NOMO-1 treated with DMSO at 0.1 percent for 48 hours (cell line): ENCODE results near the gene DRC3.
"Not testable (repeated sequence)": the region's sequence is repeated elsewhere in the genome, so short reads cannot be mapped to it uniquely, and the experiment has no call there.

Experiments used
- DNase-seq: peaks from one replicate; lab custom pipeline; 2025; ENCODE audit not compliant: unreplicated experiment; lab: John Stamatoyannopoulos, UW

The DRC3 gene

DNA sequence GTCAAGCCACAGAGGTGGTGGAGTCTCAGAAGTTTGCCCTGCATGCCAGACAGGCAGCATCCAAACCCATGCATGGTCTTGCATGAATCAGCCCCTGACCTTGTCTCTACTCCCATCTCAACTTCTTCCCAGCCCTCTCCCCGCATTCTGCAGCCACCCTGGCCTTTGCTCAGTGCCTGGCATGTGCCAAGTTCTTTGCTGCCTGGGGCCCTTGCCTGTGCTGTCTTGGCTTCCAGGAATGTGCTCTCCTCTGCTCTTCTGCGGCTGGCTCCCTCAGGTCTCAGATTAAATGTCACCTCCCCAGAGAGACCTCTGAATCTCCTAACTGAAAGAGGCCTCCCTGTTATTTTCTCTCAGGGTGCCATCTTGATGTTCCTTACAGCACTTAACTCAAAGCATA is 17.6 kb downstream of the DRC3 start:
- no peak for DNase-seq

DNA sequence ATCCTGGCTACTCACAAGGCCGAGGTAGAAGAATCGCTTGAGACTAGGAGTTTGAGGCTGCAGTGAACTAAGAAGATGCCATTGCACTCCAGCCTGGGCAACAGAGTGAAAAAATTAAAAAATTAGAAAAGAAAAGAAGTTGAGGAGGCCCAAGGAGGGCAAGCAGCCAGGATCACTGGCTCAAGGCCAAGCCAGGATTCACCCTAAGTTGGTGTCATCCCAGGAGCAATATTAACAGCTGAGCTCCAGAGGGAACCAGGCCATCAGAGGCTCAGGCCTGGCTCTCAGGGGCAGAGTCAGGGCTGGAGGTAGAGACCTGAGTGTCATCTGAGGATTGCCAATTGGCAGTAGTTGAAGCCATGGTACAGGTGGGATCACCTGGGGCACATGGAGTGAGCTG is 20.7 kb downstream of the DRC3 start:
- DNase-seq = no peak

DNA sequence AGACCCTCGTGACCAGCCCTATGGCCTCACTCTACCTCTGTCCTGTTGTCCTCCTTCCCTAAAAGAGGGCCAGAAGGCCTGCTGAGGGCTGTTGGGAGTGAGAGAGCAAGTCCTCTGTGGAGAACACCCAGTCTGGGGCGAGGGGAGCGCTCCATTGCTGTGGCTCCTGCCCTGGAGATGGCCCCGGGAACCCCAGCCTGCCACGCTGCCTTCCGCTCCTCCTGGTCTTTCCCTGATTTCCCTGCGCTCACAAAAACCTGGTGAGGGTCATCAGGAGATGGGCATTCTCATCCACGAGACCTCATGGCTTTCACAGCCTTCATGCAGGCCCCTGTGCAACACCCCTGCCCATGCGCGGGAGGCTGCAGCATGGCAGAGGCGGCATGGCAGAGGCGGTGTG is 21.2 kb downstream of the DRC3 start:
- DNase-seq = no peak

DNA sequence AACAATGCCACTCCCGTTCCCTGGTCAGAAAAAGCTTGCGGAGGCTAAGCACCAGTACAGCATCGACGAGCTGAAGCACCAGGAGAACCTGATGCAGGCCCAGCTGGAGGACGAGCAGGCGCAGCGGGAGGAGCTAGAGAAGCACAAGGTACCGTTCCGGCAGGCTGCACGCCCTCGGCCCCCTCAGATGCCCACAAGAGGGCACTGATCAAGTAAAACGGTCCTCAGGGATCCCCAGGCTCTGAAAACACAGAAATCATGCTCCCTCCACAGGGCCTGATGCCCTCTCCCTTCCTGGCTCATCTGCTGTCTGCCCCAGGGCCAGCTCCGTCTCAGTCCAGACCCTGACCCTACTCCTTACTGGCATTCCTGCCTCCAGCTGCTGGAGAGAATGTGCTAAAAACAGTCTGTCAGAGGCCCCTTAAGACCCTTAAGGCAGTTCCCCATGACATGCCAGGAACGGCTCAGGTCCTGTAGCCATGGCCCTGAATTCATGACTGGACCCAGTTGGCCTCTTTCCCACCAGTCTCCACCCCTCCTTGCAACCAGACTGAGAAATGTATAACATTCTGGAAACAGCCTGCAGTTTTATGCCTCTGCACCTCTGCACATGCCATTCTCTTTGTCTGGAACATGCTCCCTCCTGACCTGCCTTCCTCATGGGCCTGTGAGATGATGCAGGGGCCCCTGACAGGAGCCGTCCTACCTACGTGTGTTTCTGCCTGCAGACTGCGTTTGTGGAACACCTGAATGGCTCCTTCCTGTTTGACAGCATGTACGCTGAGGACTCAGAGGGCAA is 21.8 kb downstream of the DRC3 start:
- DNase-seq = no peak

DNA sequence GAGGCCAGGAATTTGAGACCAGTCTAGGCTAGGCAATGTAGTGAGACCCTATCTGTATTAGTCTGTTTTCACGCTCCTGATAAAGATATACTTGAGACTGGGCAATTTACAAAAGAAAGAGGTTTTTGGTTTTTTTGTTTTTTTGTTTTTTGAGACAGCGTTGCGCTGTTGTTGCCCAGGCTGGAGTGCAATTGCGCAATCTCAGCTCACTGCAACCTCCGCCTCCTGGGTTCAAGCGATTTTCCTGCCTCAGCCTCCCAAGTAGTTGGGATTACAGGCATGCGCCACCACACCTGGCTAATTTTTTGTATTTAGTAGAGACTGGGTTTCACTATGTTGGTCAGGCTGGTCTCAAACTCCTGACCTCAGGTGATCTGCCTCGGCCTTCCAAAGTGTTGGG is 23.2 kb downstream of the DRC3 start:
- not testable (repeated sequence) for DNase-seq

DNA sequence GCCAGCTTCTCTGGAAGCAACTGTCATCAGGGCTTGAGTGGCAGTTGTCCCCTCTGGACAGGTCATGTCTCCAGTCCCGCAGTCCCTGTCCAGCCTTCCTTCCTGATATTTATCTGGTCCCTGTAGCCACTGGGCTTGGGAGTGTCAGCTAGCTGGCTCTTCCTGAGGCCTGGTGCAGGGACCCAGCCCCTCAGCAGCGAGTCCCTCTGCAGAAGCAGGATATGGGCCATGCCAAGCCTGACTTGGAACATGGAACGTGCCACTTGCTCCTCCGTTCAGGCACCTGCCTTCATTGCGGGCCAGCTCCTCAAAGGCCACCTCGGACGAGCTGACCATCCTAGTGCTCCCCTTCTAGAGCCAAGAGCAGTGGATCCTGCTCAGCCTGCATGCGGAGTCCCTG is 26.3 kb downstream of the DRC3 start:
- no peak for DNase-seq

DNA sequence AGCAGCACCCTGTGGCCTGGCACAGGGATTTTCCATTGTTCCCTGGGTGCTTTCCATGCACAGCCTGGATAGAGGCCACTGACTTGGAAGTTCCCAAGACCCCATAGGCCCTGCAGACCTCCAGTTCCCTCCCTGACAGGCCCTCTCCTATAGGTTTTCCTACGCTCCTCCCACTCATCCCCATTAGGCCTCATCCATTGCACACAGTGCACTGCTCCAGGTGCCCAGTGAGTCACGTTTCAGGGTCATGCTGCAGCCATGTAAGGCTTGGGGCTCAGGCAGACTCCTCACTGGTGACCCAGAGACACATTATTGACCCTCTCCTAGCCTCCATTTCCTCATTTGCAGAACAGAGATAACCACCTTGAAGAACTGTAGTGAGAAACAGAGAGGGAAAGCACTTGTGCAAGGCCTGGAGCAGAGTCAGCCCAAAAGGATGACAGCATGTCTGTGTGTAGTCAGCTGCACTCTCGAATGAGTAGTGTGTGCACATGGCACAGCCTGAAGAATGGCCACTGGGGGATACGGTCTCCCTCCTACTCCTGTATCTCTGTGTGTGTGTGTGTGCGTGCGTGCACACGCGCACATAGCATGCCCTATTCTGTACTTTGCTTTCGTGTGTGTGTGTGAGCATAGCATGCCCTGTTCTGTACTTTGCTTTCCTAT is 26.8 kb downstream of the DRC3 start:
- no peak for DNase-seq

DNA sequence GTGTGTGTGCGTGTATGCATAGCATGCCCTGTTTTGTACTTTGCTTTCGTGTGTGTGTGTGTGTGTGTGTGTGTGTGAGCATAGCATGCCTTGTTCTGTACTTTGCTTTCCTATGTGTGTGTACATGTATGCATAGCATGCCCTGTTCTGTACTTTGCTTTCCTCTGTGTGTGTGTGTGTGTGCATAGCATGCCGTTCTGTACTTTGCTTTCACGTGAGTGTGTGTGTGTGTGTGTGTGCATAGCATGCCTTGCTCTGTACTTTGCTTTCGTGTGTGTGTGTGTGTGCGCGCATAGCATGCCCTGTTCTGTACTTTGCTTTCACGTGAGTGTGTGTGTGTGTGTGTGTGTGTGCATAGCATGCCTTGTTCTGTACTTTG is 27.4 kb downstream of the DRC3 start:
- DNase-seq = no peak

DNA sequence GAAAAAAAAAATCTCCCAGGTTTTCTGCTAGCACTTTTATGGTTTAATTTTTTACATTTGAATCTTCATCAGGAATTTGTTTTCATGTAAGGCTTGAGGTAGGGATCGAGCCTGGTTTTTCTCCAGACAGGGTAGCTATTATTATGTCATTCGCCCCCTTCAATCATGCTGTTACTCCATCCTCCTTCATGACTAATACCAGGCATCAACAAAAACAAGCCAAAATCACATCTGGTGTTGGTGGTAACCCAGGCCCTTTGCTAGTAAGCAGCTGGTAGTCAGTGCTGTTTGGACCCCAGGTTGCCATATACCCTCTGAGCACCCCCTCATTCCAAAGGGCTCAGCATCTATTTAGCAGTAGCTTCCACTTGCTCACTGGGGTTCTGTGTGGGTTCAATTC is 29.5 kb downstream of the DRC3 start:
- no peak for DNase-seq

DNA sequence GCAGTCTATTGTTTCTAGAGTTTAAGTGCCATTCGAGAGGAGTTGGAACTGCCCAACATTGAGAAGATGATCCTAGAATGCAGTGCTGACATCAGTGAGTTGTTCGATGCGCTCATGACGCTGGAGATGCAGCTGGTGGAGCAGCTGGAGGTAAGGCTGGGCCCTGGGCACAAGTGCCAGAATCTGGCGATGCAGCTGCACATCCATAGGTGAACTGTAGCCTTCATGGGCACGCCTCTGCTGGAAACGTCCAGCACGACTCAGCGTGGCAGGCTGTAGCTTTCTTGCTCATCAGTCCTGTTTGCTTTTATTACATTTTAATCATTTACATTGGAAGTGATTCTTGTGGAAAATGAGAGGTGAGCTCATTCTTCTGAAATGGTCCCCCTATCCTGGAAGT is 31.7 kb downstream of the DRC3 start:
- no peak for DNase-seq

DNA sequence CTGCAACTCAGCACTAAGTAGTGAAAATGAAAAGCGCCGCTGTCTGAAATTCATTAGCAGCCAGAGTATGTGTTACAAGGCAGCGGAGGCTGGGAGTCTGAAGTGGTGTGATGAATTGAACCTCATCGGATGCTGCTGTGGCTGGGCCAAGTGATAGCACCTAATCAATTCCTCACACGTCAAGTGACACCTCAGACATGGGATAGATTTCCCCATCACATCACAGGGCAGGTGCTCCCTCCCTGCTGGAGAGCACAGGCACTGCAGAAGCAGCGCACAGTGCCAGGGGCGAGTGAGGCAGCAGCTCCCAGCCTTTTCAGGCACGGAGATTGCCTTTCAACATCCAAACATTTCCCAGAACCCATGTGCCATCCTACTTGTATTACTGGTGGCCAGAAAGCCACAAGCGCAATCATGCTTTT is 32.2 kb downstream of the DRC3 start:
- no peak for DNase-seq

DNA sequence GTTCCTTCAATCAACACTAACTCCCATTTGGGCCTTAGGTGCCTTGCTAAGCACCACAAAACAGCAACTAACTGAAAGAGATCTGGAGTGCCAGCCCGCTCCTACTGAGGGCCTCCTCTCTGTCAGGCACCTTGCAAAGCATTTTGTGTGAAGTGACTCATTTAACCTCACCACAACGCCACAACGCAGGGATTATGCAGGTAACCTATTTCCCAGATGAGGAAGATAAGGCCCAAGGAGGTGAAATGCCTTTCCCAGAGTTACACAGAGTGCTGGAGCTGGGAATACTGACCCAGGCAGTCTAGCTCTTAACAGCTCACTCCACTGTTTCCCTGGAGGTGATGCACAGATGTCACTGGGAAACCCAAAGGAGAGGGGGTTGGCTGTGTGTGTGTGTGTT is 32.8 kb downstream of the DRC3 start:
- no peak for DNase-seq

DNA sequence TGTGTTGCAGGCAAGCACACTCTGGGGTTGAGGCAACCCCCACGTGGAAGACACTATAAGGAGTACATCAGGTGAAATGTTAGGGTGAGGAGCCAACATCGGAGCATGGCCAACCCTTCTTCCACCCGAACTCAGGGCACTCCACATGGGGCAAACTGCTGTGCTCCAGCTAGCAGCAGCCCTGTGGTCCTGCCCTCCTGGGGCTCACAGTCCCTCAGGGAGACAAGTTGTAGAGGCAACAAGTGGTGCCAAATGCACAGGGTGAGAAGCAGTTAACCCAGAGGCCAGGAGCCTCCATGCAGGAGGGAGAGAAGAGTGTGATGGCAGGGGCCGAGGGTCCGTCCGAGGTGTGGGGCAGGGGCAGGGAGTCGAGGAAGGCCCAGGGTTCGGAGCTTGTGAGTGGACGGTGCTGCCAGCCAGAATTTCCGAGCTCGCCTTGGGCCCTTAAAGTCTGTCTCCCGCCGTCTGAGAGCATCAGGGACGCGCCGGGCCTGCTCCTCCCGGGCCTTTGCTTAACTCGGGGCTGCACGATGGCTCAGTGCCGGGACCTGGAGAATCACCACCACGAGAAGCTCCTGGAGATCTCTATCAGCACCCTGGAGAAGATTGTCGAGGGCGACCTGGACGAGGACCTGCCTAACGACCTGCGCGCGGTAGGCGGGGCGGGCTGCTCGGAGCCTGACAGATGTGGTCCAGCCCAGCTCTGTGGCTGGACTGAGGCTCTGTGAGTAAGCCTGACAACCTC is 34.0 kb downstream of the DRC3 start:
- DNase-seq = no peak

DNA sequence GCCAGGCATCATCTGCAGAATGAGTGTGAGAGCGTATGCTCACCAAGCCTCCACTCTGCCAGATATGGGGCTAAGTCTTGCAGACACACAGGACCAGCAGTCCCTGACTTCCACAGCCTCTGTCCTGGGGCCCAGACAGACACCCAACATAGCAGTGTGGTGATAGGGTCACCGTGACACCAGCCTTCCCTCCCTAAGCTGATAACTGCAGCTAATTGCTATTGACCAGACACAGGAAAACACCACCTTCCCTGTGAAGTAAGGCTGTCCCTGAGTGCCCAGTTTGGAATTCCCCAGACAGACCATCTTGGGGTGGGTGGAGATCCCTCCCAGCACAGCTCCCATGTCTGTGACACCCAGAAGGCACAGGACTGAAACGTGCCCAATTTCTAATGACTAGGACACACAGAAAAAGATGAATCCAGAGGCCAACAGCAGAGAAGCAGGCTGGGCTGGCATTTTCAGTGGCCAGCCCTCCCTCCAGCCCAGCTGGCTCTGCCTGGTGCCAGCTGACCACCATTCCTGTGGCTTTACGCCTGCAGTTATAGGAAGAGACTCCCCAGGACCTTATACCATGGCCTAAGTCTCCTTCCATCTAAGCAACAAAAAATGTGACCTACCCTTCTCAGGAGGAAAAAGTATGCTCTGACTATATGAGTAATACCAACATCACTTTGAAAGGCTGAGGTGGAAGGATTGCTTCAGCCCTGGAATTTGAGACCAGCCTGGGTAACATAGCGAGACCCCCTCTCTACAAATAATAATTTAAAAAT is 36.0 kb downstream of the DRC3 start:
- DNase-seq = no peak

DNA sequence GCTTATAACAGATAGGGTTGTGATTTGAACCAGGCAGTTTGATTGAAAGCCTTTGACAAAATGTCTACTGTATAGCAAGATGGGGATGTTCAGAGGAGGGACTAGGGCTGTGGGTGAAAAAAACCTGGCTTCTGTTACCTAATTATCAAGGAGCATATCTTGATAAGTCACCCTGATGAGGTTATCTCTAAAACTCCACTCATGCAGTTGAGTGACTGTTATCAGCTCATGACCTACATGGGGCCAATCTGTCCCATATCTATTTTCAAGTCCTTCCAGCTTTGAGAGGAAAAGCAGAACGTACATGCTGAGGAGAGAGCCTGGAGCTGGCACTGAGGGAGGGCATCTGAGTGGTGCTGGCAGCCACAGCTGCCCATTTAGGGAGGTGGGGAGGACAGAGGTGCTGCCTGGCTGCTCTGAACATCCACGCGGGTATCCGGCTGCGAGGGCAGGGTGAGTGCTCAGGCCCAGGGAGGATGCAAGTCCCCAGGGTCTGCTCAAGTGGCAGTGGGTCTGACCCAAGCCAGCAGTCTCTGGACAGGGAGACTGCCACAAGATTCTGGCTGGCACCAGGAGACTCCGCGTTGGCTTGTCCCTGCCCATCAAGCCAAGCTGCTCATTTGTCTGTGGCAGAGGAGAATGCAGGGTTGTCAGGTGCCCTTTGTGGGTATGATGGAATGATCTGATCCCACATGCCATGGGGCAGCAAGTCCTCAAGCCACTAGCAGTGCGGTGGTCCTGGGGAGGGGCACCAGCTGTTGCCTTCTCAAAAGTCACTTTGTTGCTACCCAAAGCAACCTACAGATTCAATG is 37.2 kb downstream of the DRC3 start:
- DNase-seq = no peak

DNA sequence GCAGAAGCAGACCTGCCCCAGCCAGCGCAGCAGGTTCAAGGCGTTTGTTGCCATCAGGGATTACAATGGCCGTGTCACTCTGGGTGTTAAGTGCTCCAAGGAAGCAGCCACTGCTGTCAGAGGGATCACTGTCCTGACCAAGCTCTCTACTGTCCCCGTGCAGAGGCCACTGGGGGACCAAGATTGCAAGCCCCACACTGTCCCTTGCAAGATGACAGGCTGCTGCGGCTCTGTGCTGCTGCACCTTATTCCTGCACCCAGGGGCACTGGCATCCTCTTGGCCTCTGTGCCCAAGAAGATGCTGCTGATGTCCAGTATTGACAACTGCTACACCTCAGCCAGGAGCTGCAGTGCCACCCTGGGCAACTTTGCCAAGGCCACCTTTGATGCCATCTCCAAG is 38.6 kb downstream of the DRC3 start:
- DNase-seq = no peak

DNA sequence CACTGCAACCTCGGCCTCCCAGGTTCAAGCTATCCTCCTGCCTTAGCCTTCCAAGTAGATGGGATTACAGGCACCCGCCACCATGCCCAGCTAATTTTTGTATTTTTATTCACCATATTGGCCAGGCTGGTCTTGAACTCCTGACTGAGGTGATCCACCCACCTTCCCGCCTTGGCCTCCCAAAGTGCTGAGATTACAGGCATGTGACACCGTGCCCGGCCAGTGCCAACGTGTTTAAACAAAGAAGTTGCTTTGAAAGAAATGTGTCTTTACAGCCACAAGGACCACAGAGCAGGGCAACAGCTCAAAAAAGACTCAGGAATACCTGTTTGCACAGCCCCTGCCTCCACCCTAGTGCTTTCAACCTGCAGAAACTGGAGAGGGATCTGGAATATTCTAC is 41.3 kb downstream of the DRC3 start:
- no peak for DNase-seq

DNA sequence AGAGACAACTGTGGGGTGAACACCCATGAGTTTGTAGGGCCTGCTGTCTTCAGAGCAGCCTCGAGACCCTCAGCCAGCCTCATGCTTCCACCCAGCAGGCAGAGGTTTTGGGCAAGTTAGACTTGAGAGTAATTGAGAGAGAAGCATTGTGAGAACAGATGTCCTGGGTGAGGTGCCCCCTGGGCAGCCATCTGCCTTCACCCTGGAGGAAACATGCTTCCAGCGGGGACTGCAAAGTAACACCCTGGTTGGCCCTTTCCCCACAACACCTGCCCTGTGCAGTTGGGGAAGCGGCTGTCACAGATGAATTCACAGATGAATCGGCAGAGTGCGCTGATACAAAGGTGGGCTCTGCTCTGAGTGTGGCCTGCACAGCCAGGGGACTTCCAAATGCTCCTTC is 42.9 kb downstream of the DRC3 start:
- no peak for DNase-seq

DNA sequence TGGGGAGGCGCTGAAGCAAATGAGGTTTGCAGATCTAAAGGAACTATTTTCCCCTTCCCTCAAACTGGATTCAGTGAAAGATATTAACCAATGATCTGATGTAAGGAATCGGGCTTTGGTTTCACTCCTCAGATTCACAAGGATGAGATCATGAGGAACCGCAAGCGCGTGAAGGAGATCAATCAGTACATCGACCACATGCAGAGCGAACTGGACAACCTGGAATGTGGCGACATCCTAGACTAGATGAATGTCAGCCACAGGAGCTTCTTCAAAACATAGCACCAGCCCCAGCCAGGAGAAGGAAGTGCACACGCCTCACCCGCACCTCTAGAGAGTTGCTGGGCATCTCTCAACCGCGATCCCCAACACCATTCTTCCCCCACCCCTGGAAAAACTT is 43.8 kb downstream of the DRC3 start:
- no peak for DNase-seq

DNA sequence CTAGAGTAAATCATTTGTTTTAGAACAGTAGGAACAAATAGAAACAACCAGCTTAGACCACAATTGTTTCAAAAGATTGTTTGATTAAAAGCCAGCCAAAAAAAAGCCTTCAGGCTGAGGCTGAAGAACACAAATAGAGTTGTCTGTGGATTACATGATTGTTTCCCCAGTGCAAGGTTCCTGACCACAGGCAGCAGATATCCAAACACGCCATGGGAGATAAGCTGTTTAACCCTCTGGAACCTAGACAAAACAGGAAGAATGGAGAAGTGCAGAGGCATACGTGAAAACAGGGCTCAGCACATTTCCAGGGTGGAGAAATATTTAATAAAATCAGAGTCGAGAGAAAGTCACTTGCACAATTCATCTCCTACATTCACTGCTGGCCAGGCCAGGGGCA is 45.3 kb downstream of the DRC3 start:
- no peak for DNase-seq
